ENCODE measurements around the gene SLC17A2.
"Not testable (repeated sequence)": the region's sequence is repeated elsewhere in the genome, so short reads cannot be mapped to it uniquely, and the experiment has no call there.

The SLC17A2 gene

GRCh38 chr6:25950297-25950696 lies 19.8 kb upstream of the SLC17A2 start:
- no peak for DNase-seq

GRCh38 chr6:25949695-25950094 lies 19.2 kb upstream of the SLC17A2 start:
- DNase-seq = no peak

GRCh38 chr6:25947492-25947891 lies 17.0 kb upstream of the SLC17A2 start:
- DNase-seq = not testable (repeated sequence)

- no peak for DNase-seq
Observed at GRCh38 chr6:25946631-25947030, 16.1 kb upstream of the SLC17A2 start.

- DNase-seq = not testable (repeated sequence)
Observed at GRCh38 chr6:25945738-25946137, 15.2 kb upstream of the SLC17A2 start.

- DNase-seq = no peak
Observed at GRCh38 chr6:25944688-25945574, 14.4 kb upstream of the SLC17A2 start.

GRCh38 chr6:25943887-25944286 lies 13.4 kb upstream of the SLC17A2 start:
- no peak for DNase-seq

- DNase-seq = no peak
Observed at GRCh38 chr6:25942561-25943147, 12.2 kb upstream of the SLC17A2 start.

GRCh38 chr6:25939593-25939992 lies 9.1 kb upstream of the SLC17A2 start:
- no peak for DNase-seq

- no peak for DNase-seq
Observed at GRCh38 chr6:25935953-25936352, 5.5 kb upstream of the SLC17A2 start.

GRCh38 chr6:25934735-25935313 lies 4.3 kb upstream of the SLC17A2 start:
- DNase-seq = no peak

- no peak for DNase-seq
Observed at GRCh38 chr6:25934156-25934555, 3.7 kb upstream of the SLC17A2 start.

GRCh38 chr6:25931411-25931709 lies 869 bp upstream of the SLC17A2 start:
- DNase-seq = no peak

- not testable (repeated sequence) for DNase-seq
Observed at GRCh38 chr6:25929785-25930184, 706 bp downstream of the SLC17A2 start.

GRCh38 chr6:25928562-25929324 lies 1.7 kb downstream of the SLC17A2 start:
- no peak for DNase-seq

GRCh38 chr6:25927756-25928216 lies 2.7 kb downstream of the SLC17A2 start:
- DNase-seq = no peak

GRCh38 chr6:25927178-25927577 lies 3.3 kb downstream of the SLC17A2 start:
- DNase-seq = no peak

- DNase-seq = no peak
Observed at GRCh38 chr6:25925876-25926275, 4.6 kb downstream of the SLC17A2 start.

- DNase-seq = no peak
Observed at GRCh38 chr6:25922301-25922700, 8.2 kb downstream of the SLC17A2 start.

- no peak for DNase-seq
Observed at GRCh38 chr6:25921525-25922203, 8.8 kb downstream of the SLC17A2 start.

GRCh38 chr6:25919657-25920056 lies 10.8 kb downstream of the SLC17A2 start:
- no peak for DNase-seq

- peak; percentile 46 for DNase-seq
Observed at GRCh38 chr6:25918083-25918683, 12.3 kb downstream of the SLC17A2 start.
